Testis (tissue), 3 donors: Measurements from ENCODE around the gene TNS3. TPM values are rescaled to one million over a fixed set of nuclear protein-coding genes. Genes with fewer than 3 reads are reported as not detected.

Source experiments
- DNase-seq: peaks from one replicate; pipeline ENCODE4 v3.0.0-alpha.2; 2019
- H3K27ac ChIP-seq, 2 donors: fragments of 200-600 bp; sonication (generic); one replicate each; pipeline ENCODE4 v1.5.1; 2019
- H3K27me3 ChIP-seq: fragments of 200-600 bp; sonication (generic); one replicate; pipeline ENCODE4 v1.5.1; 2019
- H3K36me3 ChIP-seq: fragments of 200-600 bp; sonication (generic); one replicate; pipeline ENCODE4 v1.5.1; 2017; ENCODE audit warnings: low read depth; ENCODE audit errors: missing control alignments
- H3K4me1 ChIP-seq: fragments of 200-600 bp; sonication (generic); one replicate; pipeline ENCODE4 v1.5.1; 2019
- H3K4me3 ChIP-seq, 2 donors: fragments of 200-600 bp; sonication (generic); one replicate each; pipeline ENCODE4 v1.5.1; 2017 to 2019
- H3K9me3 ChIP-seq: fragments of 200-600 bp; sonication (generic); one replicate; pipeline ENCODE4 v1.5.1; 2017
- CTCF ChIP-seq, 3 experiments: fragments of 450-650 bp in 2 of 3; fragments of 200-600 bp in 1 of 3; sonication (generic) in 1 of 3; IDR thresholded peaks; one replicate each; pipeline ENCODE4 v1.5.1; 2016 to 2019; ENCODE audit warnings: antibody characterized with exemption in 3 of 3, mild to moderate bottlenecking in 2 of 3, moderate library complexity in 1 of 3
- POLR2A ChIP-seq: fragments of 450-650 bp; IDR thresholded peaks from one replicate; pipeline ENCODE4 v1.6.1; 2017; ENCODE audit warnings: antibody characterized with exemption, mild to moderate bottlenecking, moderate library complexity
- WGBS, 2 donors: methylation state at CpG; one replicate each; pipeline ENCODE4 v1.1.5; 2018; 5-methylcytosine and 5-hydroxymethylcytosine counted together
- intact Hi-C: fragments of 100-400 bp; cut with DNase I; formaldehyde crosslinking; loops from one replicate; pipeline ENCODE4 v1.15.1; 2023; ENCODE audit warnings: low total_unique reads
- polyA plus RNA-seq: library from polyadenylated mRNA; stranded (reverse); fragments of 350-450 nt; fragmentation: Illumina TruSeq; extraction: RNeasy Lipid Tissue Mini Kit (QIAGEN cat#74804); gene quantifications from one replicate; pipeline ENCODE4 v1.2.3, GENCODE V29; 2014; ENCODE audit warnings: low read depth, low replicate concordance; ENCODE audit not compliant: insufficient read depth
- total RNA-seq, 2 donors: library from RNA; depleted of rRNA; stranded (reverse); fragments of >200 nt; gene quantifications; one replicate each; pipeline ENCODE4 v1.2.3, GENCODE V29; 2016

The TNS3 gene
- total and polyA plus RNA-seq, 3 donors from 2014 or later, result 28.5 to 93.5 (median 60.0) TPM

GRCh38 chr7:47300472-47301104 is 281.3 kb downstream of the TNS3 start:
- no peaks in the 10 kb centered on the region for H3K4me1 ChIP-seq
- WGBS, 2 donors, result 83 to 90% methylated on average over 11 of the region's 11 CpGs
- H3K27me3 ChIP-seq, result no peaks in the 10 kb centered on the region
- no peak for DNase-seq
- no peak overlapping the region for H3K27ac ChIP-seq
- TF ChIP-seq POLR2A (no peak), CTCF (IDR thresholded peaks at IDR 0.05) (no peak)
- no peaks in the 10 kb centered on the region for H3K36me3 ChIP-seq
- H3K9me3 ChIP-seq, result no peaks in the 10 kb centered on the region
- intact Hi-C loops, result no loop called here
- no peak overlapping the region for H3K4me3 ChIP-seq

GRCh38 chr7:47299496-47299895 is 282.4 kb downstream of the TNS3 start:
- DNase-seq, result no peak
- 91 to 97% methylated on average over 8 of the region's 8 CpGs for WGBS, 2 donors
- peaks cover 2% of the 10 kb centered on the region for H3K4me1 ChIP-seq
- no peaks in the 10 kb centered on the region for H3K27me3 ChIP-seq
- TF ChIP-seq POLR2A, result no peak
- TF ChIP-seq CTCF (IDR thresholded peaks at IDR 0.05), result no peak
- no peaks in the 10 kb centered on the region for H3K36me3 ChIP-seq
- intact Hi-C loops, result no loop called here
- no peaks in the 10 kb centered on the region for H3K9me3 ChIP-seq
- no peak overlapping the region for H3K27ac ChIP-seq
- H3K4me3 ChIP-seq, result no peak overlapping the region

GRCh38 chr7:47298636-47299035 is 283.3 kb downstream of the TNS3 start:
- WGBS, 2 donors, result 87 to 94% methylated on average over 6 to 12 of the region's 12 CpGs
- Histone ChIP-seq H3K36me3 (no peaks in the 10 kb centered on the region), H3K4me1 (peaks cover 3% of the 10 kb centered on the region)

GRCh38 chr7:47297120-47297519 is 284.8 kb downstream of the TNS3 start:
- no peaks in the 10 kb centered on the region for H3K36me3 ChIP-seq
- no peak for TF ChIP-seq POLR2A
- TF ChIP-seq CTCF (IDR thresholded peaks at IDR 0.05), result no peak

More at GRCh38 chr7:47298636-47299035, 283.3 kb downstream of the TNS3 start:
- TF ChIP-seq POLR2A (no peak), CTCF (IDR thresholded peaks at IDR 0.05) (no peak)
- intact Hi-C loops, result no loop called here
- H3K27ac ChIP-seq, result no peak overlapping the region
- H3K9me3 ChIP-seq, result no peaks in the 10 kb centered on the region
- DNase-seq, result no peak
- H3K4me3 ChIP-seq, result no peak overlapping the region
- no peaks in the 10 kb centered on the region for H3K27me3 ChIP-seq

GRCh38 chr7:47295606-47296005 is 286.3 kb downstream of the TNS3 start:
- H3K36me3 ChIP-seq, result no peaks in the 10 kb centered on the region
- 72 to 80% methylated on average over 7 of the region's 7 CpGs for WGBS, 2 donors
- H3K4me1 ChIP-seq, result peaks cover 3% of the 10 kb centered on the region
- no peak for DNase-seq
- no peak overlapping the region for H3K4me3 ChIP-seq
- TF ChIP-seq POLR2A (no peak), CTCF (IDR thresholded peaks at IDR 0.05) (no peak)
- H3K9me3 ChIP-seq, result no peaks in the 10 kb centered on the region
- intact Hi-C loops, result no loop called here
- H3K27me3 ChIP-seq, result no peaks in the 10 kb centered on the region
- no peak overlapping the region for H3K27ac ChIP-seq

More at GRCh38 chr7:47297120-47297519, 284.8 kb downstream of the TNS3 start:
- Histone ChIP-seq H3K4me3 (no peak overlapping the region), H3K9me3 (no peaks in the 10 kb centered on the region), H3K4me1 (peaks cover 3% of the 10 kb centered on the region), H3K27me3 (no peaks in the 10 kb centered on the region), H3K27ac (no peak overlapping the region)
- 94 to 98% methylated on average over 8 of the region's 8 CpGs for WGBS, 2 donors
- intact Hi-C loops, result no loop called here
- no peak for DNase-seq
